Epithelial cell of esophagus (primary cell): Measurements from ENCODE around the gene ZNF324B.
A peak's percentile ranks its signal among the peaks of the same experiment; 100 is the strongest.
"Not testable (repeated sequence)": the region's sequence is repeated elsewhere in the genome, so short reads cannot be mapped to it uniquely, and the experiment has no call there.

Source experiments
- DNase-seq: peaks from one replicate; pipeline ENCODE4 v3.0.0; 2010; ENCODE audit warnings: low read depth
- H3K4me3 ChIP-seq: 2 replicates; pipeline ENCODE4 v1.5.1; 2011; ENCODE audit warnings: mild to moderate bottlenecking, low read length, control low read depth
- TF ChIP-seq, protein P1 (sequence below): IDR thresholded peaks from 2 replicates; pipeline ENCODE4 v1.5.1; 2011; ENCODE audit warnings: low read depth, mild to moderate bottlenecking, low read length, control low read depth, inconsistent platforms; ENCODE audit not compliant: insufficient read depth; ENCODE audit errors: missing control alignments

ZNF324B gene

DNA sequence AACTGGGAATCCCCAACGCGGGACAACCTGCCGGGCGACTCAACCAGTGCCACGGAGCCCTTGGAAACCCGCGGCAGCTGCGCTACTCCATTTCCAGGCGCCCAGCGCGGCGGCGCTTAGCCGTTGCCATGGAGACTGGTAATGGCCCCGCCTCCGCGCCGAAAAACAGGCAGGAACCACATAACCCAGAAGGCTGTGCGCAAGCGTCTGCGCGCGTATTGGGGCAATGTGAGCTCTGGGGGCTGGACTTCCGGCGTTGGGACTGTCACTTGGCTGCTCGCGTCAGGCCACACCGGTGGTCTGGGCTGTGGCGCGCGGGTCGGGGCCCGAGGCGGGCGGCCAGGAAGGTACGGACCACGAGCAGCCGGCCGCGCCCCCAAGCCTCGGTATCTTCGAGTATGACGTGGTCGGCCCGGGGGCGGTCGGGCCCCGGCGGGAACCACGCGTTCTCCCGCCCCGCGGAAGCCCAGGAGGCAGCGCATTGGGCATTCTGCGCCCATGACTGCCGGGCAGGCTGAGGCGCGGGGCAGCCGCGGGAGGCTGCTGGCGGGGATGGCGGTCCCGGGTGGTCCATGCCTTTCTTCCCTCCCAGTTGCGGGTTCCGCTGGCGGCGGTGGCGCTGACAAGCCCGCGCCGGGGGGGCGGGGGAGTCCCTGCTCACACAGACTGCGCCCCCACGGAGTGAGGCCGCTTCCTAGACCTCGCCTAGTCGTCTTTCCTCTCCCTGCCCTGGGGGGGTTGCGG, at the start of gene ZNF324B:
ZNF324B (plus strand) TSS at position 265 of the 744 bp plus-strand sequence. CDS start 2,080 bp downstream, outside the sequence.
- TF ChIP-seq, protein P1, sequence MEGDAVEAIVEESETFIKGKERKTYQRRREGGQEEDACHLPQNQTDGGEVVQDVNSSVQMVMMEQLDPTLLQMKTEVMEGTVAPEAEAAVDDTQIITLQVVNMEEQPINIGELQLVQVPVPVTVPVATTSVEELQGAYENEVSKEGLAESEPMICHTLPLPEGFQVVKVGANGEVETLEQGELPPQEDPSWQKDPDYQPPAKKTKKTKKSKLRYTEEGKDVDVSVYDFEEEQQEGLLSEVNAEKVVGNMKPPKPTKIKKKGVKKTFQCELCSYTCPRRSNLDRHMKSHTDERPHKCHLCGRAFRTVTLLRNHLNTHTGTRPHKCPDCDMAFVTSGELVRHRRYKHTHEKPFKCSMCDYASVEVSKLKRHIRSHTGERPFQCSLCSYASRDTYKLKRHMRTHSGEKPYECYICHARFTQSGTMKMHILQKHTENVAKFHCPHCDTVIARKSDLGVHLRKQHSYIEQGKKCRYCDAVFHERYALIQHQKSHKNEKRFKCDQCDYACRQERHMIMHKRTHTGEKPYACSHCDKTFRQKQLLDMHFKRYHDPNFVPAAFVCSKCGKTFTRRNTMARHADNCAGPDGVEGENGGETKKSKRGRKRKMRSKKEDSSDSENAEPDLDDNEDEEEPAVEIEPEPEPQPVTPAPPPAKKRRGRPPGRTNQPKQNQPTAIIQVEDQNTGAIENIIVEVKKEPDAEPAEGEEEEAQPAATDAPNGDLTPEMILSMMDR: no peak
- DNase-seq: peak; percentile 96
- peak within 1 kb of the TSS; percentile 61 for H3K4me3 ChIP-seq

DNA sequence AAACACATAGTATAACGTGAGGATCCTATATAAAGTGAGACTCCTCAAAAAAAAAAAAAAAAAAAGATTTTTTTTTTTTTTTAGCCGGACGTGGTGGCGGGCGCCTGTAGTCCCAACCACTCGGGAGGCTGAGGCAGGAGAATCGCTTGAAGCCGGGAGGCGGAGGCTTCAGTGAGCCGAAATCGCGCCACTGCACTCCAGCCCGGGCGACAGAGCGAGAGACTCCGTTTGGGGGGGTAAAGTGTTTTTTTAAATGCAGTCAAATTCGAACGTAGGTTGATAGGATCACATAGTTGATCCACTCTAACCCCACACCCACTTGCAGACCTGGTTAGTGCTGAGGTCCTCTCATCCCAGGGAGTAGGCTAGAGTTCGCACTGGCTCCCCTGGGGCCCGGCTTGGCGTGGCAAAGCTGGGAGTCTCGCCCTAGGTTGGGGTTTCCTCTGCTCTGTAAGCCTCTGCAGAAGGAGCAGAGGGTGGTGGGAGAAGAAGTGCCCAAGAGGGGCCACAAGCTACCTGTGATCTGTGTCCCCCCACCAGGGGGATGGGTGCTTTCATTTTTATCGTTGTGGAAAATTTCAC, 49.5 kb upstream of the ZNF324B start:
- peak overlapping the region; percentile 71 for H3K4me3 ChIP-seq
- TF ChIP-seq, protein P1: no peak
- no peak for DNase-seq

DNA sequence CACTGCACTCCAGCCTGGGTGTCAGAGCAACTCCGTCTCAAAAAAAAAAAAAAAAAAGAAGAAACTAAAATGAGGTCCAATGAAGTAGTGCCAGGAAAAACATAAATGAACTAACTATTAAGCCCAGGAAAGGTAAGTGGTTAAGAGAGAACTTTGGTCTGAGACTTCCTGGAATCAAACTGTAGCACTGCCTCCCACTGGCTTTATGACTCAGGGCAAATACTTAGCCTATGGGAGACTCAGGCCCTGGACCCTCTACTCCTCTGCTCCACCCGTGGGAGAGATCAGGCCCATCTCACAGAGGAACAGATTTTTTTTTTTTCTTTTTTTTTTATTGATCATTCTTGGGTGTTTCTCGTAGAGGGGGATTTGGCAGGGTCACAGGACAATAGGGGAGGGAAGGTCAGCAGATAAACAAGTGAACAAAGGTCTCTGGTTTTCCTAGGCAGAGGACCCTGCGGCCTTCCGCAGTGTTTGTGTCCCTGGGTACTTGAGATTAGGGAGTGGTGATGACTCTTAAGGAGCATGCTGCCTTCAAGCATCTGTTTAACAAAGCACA, 47.4 kb upstream of the ZNF324B start:
- not testable (repeated sequence) for DNase-seq, H3K4me3 ChIP-seq

DNA sequence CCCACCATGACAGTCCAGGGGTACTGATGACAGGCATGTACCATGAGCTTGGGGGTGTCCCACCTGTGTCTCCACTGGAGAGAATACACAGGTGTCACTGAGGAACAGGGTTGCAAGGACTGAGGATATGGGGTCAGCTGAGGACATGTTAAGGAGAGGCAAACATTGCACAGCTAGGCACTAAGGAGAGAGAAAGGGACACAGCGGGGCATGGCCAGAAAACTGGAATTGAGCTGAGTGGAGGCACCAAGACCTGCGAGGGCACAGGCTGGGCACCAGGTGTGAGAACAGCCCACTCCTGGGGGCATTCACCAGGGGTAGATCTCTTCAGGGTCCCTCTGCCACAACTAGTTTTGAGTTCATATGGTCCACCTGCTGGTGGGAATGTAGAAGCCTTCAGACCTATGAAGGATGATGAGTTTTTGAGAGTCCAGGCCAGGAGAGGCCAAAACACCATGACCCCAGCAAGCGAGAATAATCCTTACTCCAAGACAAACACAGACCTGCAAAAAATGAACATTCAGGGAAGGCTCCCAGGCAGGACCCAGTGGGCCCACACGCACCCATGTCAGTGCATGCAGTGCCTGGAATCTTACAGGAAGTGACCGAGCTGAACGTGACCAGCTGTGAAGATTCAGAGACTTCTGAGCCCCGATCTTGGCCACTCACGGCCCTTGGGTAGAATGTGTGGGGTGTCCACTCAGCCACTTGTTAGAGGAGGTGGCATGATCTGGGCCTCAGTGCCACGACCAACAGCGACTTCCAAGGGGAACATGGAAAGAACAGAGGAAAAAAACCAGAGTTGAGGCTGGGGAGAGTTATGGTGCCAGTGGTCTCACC, 44.4 kb upstream of the ZNF324B start:
- TF ChIP-seq, protein P1: peak; percentile 51
- peak overlapping the region; percentile 90 for H3K4me3 ChIP-seq
- DNase-seq: no peak

DNA sequence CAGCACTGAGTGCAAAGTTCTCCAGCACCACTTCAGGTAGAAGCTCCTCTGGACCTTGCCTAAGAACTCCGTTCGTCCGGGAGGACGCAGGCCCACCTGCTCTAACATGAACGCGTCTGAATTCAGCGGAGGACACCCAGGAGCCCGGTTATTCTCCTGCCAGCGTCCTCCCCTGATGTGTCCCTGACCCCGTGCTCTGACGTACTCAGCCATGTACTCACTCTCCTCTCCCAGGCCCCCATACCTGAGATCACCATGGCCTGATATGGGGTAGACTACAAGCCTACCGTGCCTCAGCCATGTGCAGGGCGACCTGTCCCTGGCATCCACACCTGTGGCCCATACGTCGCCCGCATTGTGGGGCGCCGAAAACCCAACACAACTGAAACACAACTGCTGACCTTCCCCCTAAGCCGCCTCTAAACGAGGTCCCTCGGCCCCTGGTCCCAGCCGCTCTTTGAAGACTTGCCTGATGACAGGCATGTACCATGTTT, 43.7 kb upstream of the ZNF324B start:
- DNase-seq: no peak
- H3K4me3 ChIP-seq: peak overlapping the region; percentile 90
- TF ChIP-seq, protein P1: no peak

DNA sequence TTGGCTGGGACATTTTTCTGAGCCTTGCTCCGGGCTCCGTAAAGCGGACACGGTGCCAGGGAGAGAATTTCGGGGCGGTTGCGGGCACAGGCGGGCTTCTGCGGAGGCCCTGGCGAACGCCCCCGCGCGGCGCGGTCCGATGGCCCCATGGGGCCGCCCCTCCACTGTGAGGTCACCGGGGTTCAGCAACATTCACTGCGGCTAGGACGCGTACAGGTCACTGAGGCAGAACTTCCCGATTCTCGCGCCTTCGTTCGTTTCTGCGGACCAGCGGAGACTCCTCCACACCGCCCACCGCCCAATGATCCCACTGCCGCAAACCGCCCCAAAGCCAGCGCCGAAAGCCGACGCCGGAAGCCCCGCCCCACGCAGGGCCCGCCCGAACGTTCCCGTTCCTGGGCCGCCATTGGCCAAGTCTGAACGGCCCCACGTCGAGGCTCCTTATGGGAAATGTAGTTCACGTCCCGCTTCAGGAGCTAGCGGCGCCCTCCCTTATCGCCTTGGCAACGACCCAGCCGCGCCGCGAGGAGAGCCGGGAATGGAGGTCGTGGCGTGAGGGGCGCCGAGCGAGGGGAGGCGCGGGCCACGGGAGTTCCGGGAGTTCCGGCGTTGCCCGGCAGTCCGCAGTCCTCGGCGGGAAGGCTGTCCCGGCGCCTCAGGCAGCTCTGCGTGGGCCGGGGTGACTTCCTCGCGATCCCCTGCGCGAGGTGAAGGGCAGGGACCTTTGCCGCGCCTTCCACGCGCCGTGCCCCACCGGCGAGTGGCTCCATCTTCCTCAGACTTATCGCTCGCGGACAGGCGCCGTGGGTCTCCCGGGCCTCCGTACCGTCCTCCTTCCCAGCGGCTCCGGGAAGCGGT, 43.0 kb upstream of the ZNF324B start, which contains the start of gene ZNF584:
ZNF584 (plus strand) TSS at position 498 of the 858 bp plus-strand sequence. CDS start 499 bp downstream, outside the sequence.
- TF ChIP-seq, protein P1: no peak
- peak; percentile 94 for DNase-seq
- H3K4me3 ChIP-seq: peak within 1 kb of the TSS; percentile 90
